Activated naive CD4-positive, alpha-beta T cell (primary cell): ENCODE results near the gene IL1RAPL2.
"Not testable (repeated sequence)": the region's sequence is repeated elsewhere in the genome, so short reads cannot be mapped to it uniquely, and the experiment has no call there.

ENCODE experiments used
- DNase-seq, 4 experiments: peaks; one replicate each; lab custom pipeline; 2025; lab: John Stamatoyannopoulos, UW

IL1RAPL2 gene

DNA sequence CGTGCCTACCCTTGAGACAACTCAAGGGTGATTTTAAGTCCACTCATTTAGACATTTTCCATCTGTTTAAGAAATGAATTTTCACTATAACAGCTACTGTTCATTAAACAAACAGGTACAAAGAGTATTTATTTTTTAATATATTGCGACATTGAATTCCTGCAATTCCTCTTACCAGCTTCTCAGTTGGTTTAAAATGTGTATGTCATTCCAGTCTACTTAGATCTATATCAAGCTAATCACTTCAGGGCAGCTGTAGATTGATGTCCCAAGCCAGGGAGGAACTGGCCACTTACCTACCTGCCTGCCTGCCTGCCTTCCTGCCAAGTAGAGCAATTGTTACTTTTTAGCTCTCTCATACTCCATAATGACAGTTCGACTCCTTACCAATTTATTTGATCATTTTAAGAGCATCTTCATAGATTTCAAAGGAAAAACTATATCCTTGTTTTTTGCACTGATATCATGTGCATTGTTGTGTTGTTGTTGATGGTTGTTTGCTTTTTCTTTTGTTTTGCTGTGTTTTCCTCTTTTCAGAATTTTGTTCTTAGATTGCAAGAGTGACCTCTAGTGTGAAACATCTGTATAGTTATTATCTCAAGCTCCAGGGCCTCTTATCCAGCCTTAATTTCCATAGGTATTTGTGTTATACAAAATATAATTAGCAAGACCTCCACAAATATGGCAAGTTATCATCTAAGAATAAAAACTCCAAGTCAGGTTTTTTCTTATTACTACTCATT lies 1135.5 kb downstream of the IL1RAPL2 start:
- no peak for DNase-seq

DNA sequence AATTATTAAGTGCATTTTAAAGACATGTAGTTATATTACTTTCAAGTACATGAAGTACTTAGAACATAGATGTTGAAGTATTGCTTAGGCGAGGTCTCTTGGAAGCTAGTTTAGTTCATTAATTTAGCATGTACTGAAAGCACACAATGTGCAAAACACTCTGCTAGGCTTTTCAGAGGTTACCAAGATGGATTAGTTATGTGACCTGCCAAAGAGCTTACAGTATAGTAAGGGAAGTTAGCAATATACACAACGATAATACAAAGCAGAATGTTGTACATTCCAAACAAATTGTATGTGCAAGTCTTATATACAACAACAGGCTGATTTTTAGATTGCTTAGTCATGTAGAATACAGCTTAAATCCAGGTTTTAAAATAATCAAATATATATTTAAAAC lies 1137.9 kb downstream of the IL1RAPL2 start:
- DNase-seq = no peak

DNA sequence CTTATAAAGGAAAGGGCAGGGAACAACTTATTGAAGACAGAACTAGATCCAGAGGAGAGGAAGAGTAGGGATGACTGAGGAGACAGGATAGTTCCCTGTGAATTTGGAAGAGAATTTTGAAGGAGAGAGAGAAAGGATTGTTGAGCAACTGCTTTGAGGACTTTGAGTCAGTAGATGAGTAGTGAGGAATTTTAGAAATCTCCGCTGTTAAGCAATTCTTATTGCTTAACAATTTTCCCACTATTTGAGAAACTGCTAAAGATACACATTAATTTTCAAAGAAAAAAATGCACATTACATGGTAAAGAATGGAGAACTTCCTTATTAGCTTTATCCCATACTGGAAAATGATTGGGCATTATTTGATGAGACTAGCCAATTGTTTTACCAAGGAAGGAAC lies 1140.0 kb downstream of the IL1RAPL2 start:
- DNase-seq = no peak

DNA sequence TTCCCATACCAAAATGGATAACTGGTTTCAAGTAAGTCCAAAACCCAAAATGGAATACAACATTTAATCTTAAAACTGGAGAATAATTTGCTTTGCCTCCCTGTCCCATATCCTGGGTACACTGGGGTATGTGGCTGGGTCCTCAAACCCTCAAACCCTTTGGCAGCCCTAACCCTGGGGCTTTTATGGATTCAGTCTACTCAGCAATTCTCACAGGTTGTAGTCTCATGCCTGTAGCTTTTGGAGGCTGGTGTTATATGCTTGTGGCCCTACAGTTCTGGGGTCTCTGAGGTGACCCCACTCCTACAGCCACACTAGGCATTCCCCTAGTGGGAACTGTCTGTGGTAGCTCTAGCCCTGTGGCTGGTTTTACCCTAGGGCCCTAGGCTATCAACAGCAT lies 1145.8 kb downstream of the IL1RAPL2 start:
- DNase-seq = no peak

DNA sequence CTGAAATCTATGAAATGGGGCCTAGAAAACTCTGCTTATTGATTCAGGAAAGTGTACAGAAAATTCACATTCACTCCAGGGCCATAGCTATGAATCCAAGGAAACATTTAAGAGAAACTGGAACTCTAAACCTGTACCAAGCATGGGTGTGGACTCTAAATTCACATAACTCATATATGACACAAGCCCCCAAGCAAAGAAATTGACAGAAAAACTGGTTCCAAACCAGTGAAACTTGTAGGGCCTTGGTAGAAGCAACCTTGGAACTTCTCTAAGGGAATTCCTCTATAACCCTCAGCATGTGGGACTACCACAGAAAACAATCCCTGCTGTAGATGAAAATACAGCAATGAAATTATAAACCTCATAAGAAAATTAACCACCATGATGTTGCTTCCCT lies 1149.7 kb downstream of the IL1RAPL2 start:
- DNase-seq = no peak

DNA sequence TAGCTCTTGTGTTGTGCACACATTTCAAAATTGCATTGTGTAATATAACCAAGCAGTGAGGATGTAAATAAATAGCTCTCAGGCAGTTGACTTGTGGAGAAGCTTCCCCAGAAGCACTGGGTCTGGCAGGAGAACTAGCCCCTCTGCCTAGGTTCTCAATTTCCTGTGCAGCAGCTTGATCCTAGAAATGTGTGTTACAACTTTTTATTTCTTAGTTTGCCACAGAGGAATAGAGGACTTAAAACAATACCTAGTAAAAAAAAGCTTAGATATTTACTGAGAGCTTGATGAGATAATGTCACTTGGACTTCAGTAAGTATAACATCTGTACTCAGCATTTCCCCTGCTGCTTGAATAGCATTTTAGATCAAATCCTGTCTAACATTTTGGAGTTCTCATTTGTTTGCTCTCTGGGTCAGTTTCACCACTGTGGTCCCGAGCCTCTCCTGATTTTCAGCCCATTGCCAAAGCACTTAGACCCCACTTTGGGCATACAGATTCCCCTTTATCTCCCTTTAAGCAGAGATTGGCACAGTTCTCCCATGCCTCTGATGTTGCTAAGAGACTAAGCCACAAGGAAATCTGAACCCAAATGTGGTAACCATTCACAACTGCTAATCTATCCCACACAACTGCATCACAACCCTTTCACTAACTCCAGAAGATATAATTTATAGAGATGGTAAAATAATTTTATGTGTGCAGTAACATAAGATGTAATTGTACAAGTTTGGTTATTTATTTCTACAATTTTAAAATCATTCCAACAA lies 1158.2 kb downstream of the IL1RAPL2 start:
- DNase-seq = no peak

DNA sequence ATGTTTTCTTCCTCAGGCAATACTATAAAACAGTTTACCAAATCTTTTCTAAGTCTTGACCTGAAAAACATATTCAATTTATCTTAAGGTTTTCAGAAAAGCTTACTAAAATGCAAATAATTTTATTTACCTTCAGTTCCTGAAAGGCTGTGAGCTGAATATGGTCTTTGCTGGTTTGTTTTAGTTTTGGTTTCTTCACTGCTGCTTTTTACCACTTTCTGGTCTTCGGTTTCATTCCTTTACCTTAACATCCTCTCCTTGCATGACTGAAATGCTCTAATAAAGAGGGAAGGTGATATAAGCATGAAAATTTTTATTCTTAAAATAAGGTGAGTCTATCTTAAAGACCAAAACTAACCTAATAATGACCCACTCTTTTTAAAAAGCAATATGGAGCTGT lies 1159.2 kb downstream of the IL1RAPL2 start:
- DNase-seq = no peak

DNA sequence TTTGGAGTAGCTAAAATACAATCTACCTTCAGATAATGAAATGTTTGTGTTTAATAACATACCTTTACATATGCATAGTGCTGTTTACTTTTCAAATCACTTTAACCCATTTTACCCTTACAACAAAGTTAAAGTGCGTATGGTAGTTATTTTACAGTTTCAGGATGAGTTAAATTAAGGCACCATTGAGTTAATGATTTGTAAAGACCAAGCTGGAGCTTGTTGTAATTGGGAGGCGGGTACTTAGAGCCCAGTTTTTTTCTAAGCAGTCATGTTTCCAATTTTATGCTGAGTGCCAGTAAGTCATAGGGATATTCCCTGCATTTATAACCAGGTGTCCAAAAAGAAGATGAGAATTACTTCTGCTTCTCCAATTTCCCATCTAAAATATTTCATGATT lies 1172.2 kb downstream of the IL1RAPL2 start:
- no peak for DNase-seq

DNA sequence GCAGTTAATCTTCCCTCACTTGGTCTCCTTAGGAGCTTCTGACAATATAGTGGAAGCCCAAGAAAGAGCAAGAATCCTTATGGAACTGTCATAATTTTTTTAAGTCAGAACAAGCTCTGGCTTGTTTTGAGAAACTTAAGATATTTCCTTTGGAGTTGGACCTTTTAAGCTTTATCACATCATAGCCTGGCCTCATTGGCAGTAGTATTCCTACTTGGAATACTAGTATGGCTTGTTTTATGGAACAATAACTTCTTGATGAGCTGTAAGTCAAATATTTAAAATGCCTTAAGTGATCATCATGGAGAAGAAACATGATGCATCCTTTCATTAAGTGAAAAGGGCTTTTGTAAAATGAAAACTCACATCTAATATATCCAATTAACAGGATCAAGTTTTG lies 1178.3 kb downstream of the IL1RAPL2 start:
- DNase-seq = no peak

DNA sequence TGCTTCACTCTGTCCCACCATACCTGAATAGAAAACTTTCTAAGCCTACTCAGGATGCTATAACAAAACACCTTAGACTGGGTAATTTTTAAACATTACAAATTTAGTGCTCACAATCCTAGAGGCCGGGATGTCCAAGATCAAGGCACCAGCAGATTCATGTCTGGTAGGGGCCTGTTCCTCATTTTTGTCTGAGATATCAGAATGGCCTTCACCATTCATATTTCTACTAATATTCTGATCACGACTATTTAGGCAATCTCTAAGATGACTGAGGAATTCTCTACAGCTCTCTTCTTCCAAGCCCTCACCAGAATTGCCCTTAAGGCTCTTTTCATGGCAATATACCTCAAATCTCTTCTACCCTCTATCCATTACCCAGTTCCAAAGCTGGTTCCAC lies 1178.9 kb downstream of the IL1RAPL2 start:
- no peak for DNase-seq

DNA sequence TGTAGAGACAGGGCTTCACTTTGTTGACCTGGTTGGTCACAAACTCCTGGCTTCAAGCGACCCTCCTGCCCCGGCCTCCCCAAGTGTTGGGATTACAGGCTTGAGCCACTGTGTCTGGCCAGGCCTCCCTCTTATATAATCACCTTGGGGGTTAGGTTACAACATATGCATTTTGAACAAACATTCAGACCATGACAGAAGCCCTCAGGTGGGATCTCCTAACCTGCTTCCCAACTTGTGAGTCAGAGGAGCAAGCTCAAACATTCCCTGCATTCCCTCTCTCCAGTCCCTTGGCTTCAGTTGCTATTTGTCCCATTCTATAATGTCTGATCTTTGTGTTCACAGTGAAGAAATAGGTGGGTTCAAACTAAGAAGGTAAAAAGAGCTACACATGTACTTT lies 1179.9 kb downstream of the IL1RAPL2 start:
- no peak for DNase-seq

DNA sequence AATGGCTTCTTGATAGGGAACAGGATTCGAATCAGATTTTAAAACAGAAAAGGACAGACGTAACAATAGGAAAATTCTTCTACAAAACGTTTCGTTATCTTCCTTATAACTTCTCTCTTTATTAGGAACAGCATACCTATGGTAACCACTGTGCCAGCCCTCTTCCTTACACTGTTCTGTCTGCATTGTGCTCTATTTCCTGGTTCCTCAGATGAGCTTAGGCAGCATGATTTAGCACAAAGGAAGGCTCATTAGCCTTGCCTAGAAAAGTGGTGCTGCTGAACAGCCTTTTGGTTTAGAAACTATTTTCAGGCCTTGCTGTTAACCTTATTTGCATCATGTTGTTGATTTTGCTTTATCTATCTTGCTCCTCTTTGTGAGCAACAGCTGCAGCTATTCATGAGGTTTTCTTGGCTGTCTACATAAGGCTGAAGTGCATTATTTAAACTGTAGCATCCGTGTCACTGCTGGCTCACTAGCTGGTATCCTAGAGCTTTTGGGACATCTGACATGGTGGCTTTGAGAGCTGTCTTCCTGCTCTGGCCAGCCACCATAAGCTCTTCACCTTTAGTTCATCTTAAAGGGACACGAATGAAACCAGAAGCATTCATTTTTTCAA lies 1186.4 kb downstream of the IL1RAPL2 start:
- DNase-seq = no peak

DNA sequence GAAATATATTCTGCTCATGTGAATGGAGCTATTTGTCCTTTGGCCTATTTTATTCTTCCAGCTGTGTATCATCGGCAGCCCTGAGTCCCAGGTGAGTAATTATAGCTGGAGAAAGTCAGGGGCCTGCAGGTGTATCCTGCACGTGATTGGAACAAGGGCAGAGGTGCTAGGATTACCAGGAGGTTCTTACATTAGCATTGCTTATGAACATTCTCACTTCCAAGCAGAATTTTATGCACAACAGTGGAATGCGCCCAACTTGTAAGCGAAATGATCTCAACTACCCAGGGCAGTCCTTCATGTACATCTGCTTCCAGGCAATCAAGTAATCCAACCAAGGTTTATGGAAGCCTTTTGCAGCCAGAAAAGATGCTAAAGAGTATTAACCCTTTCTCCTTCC lies 1187.4 kb downstream of the IL1RAPL2 start:
- no peak for DNase-seq

DNA sequence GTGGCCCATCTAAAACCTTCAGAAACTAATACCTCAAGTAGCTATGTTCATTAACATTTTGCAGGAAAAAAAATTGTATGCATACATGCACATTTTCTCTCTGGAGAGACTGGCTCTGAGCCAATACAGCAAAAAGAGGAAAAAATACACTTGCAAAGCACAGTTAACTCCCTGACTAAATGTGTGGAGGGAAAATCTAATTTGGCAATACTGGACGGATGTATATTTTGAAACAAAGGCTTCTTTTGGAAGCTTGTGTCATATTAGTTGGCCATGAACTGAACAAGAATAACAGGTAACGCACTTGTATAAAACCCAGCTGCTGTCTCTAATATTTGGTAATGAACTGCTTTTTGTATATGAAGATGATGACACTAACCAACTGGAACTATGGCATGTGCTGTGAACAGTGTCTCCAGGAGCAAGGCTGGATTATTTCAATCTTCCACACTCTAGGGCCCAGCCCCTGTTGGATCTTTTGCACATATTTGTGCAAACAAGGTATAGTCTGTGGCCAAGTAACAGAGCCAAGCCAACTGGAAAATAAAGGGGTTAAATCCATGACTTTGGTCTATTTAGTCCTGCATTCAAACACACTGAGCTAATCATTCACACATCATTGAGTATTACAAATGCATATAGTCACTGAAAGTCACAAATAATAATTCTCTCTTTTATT lies 1188.4 kb downstream of the IL1RAPL2 start:
- no peak for DNase-seq

DNA sequence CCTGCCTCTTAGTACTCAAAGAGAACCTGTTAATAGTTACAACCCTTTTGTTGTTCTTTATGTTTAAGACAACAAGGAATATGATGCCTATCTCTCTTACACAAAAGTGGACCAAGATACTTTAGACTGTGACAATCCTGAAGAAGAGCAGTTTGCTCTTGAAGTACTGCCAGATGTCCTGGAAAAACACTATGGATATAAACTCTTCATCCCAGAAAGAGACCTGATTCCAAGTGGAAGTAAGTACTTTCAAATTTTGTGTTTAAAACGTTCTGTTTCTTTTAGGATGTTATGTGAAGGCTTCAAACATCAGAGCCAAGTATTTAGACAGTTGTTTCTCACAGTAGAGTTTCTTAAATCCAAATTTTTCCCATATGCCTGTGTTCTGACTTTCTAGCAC lies 1189.1 kb downstream of the IL1RAPL2 start:
- no peak for DNase-seq

DNA sequence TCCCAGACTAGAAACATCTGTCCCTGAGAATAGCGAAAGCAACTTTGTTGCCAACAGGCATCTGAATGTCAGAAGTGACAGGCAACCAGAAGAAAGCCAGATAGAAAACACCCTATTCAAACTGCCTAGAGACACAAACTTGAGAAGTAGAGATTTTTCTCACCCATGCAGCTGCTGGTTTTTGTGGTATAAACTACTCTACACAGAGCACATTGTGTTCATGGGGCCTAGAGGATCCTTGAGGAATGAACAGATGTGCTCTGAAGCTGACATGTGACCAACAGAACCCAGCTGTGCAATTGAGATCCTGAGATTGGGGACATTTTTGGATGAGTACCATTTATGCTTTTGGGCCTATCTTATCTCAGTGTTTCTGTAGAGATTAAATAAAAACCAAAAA lies 1192.8 kb downstream of the IL1RAPL2 start:
- DNase-seq = no peak

DNA sequence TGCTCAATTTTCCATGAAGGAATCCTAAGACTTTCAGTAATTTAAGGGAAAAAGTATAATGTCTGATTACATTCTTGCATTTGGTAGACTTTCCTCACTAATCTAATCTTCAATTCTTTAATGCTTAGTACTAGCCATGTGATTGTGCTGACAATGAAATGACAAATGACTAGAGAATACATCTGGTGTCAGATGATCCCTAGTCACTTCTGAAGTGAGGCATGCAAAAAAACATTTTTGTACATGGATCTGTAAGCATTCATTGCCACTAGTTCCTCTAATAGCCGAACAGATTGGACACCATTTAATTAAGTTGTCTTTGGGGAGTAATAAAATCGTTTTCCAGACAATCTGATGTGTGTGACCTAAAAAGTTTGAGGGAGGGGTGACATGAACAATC lies 1193.6 kb downstream of the IL1RAPL2 start:
- no peak for DNase-seq

DNA sequence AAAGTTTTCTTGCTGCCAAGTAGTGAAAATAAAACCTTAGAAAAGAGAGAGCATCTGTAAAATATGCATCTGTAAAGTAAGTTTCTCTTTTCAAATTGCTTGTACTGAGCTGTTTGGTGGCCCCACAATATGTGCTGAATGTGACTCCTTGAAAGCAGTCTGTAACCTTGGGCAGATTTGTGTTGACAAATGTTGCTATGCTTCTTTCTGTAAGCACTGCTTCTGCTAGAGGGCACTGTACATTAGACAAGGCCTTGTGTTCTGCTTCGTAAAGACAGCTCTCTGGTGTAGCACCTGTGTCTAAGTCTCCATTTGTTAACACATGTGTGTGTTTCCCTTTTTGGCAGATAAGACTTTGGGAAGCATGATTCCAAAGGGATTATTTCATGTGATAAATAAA lies 1199.7 kb downstream of the IL1RAPL2 start:
- no peak for DNase-seq

DNA sequence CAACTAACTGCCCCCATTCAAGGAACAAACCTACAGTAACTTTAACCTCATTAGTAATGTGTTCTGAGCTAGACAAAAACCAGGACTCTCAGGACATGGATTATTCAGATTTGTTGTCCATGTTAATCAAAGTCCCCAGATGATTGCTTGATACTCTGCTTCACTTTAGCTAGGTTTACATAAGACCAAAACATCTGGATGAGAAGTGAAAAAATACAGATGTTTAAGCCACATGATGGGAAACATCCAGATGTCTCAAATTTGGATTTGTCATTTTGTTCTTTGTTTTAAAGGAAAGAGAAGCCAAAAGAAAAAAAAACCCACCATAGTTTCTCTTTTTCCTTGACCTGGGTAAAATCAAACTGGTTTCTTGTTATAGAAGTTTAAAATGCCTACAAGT lies 1207.8 kb downstream of the IL1RAPL2 start:
- DNase-seq = no peak

DNA sequence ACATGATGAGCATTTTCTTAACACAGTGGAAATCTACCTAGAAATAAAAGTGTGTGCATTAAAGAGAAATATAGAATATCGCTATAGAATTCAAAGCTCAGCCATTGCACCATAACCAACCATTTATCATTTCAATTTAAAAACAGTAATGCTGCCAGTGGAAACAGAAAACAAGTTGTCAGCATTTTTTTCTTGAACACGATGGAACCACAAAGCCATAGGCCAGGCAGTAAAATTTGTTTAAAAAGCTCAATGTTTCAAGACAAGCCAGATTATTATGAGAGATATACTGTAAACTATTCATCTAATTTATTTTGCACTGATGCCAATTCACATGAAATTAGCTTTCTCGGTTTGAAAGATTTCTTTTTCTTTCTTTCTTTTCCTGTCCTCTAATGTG lies 1209.7 kb downstream of the IL1RAPL2 start:
- no peak for DNase-seq

DNA sequence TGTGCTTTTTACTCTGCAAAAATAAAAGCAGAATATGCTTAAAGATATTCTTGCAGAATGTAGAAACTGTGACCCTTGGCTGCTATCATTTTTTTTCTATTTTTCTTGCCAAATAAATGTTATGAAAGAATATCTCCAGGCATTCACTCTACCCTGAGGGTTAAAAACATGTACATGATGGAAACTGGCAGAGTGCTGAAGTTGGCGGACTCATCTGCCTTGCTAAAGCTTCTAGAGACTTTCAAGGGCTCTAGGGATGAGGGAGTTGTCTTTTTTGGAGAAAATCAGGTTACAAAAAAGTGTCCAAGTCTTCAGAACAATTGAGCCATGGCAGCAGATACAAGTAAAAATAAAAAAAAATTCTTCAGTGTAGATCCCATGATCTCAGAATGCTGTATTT lies 1215.8 kb downstream of the IL1RAPL2 start:
- DNase-seq = no peak

DNA sequence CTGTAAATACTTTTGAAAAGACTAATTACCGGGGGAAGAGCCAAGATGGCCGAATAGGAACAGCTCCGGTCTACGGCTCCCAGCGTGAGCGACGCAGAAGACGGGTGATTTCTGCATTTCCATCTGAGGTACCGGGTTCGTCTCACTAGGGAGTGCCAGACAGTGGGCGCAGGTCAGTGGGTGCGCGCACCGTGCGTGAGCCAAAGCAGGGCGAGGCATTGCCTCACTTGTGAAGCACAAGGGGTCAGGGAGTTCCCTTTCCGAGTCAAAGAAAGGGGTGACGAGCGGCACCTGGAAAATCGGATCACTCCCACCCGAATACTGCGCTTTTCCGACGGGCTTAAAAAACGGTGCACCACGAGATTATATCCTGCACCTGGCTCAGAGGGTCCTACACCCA lies 1230.9 kb downstream of the IL1RAPL2 start:
- not testable (repeated sequence) for DNase-seq

DNA sequence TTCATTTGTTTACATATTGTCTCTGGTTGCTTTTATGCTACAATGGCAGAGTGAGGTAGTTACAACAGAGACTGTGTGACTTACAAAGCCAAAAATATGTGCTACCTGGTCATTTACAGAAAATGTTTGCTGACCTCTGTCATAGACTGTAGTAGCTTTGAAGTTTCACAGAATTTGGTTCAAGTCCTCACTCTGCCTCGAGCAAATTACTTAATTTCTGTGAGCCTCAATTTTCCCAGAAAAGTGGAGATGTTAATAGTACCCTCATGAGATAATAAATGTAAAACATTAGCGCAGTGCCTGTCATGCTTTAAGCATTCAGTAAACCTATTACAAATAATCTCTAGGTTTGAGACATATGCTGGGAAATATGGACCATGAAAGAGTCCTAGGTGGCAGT lies 1237.9 kb downstream of the IL1RAPL2 start:
- DNase-seq = no peak
